GM12892 (cell line): ENCODE measurements around the gene DNAJC18.

Experiments used
- POLR2A ChIP-seq: IDR thresholded peaks from 2 replicates; pipeline ENCODE4 v1.6.1; 2011; ENCODE audit warnings: low read depth, low read length, control low read depth
- POLR2AphosphoS5 ChIP-seq: IDR thresholded peaks from 2 replicates; pipeline ENCODE4 v1.6.1; 2011; ENCODE audit warnings: low read depth, low read length, control low read depth

- TF ChIP-seq POLR2A, result no peak
- TF ChIP-seq POLR2AphosphoS5, result no peak
Measured at GRCh38 chr5:139426203-139426885, 13.0 kb downstream of the DNAJC18 start.
